GM23338 (cell line): ENCODE results near the gene CCL7. TPM values are rescaled to one million over a fixed set of nuclear protein-coding genes. Genes with fewer than 3 reads are reported as not detected.

Source experiments
- ATAC-seq: fragments of 200-7000 bp; cut with Tn5 transposase; 3 replicates; pipeline ENCODE4 v1.9.1; 2020
- DNase-seq: peaks from one replicate; pipeline ENCODE4 v3.0.0-alpha.2; 2015; ENCODE audit warnings: low spot score
- H2AFZ ChIP-seq: fragments of 200-600 bp; sonication (generic); 2 replicates; pipeline ENCODE4 v1.8.0; 2016; ENCODE audit warnings: antibody characterized with exemption, mild to moderate bottlenecking, moderate library complexity
- H3F3A ChIP-seq: fragments of 200-600 bp; sonication (generic); replicated peaks from 2 replicates; pipeline ENCODE4 v1.8.0; 2017; ENCODE audit warnings: antibody characterized with exemption, mixed run types, low read depth
- H3K27ac ChIP-seq: fragments of 200-600 bp; sonication (generic); 2 replicates; pipeline ENCODE4 v1.6.1; 2016; ENCODE audit warnings: low read depth
- H3K27me3 ChIP-seq: fragments of 200-600 bp; sonication (generic); 2 replicates; pipeline ENCODE4 v1.8.0; 2016; ENCODE audit warnings: mild to moderate bottlenecking, mixed run types, moderate library complexity; ENCODE audit not compliant: insufficient read depth
- H3K36me3 ChIP-seq: fragments of 200-600 bp; sonication (generic); 2 replicates; pipeline ENCODE4 v1.8.0; 2016; ENCODE audit warnings: mild to moderate bottlenecking; ENCODE audit not compliant: insufficient read depth
- H3K4me1 ChIP-seq: fragments of 200-600 bp; sonication (generic); 2 replicates; pipeline ENCODE4 v1.8.0; 2016; ENCODE audit warnings: mild to moderate bottlenecking, moderate library complexity; ENCODE audit not compliant: insufficient read depth
- H3K4me2 ChIP-seq: fragments of 200-600 bp; sonication (generic); 2 replicates; pipeline ENCODE4 v1.7.1; 2017; ENCODE audit warnings: mixed run types
- H3K4me3 ChIP-seq: fragments of 200-600 bp; sonication (generic); 2 replicates; pipeline ENCODE4 v1.6.1; 2016; ENCODE audit warnings: mixed run types
- H3K79me2 ChIP-seq: fragments of 200-600 bp; sonication (generic); replicated peaks from 2 replicates; pipeline ENCODE4 v1.8.0; 2017; ENCODE audit warnings: mild to moderate bottlenecking; ENCODE audit not compliant: insufficient read depth
- H3K9me2 ChIP-seq: fragments of 200-600 bp; sonication (generic); 2 replicates; pipeline ENCODE4 v1.8.0; 2017; ENCODE audit not compliant: insufficient read depth
- H4K20me1 ChIP-seq: fragments of 200-600 bp; sonication (generic); replicated peaks from 2 replicates; pipeline ENCODE4 v1.8.0; 2017; ENCODE audit warnings: mild to moderate bottlenecking; ENCODE audit not compliant: insufficient read depth
- H3K27ac Mint-ChIP-seq: 2 replicates; pipeline ENCODE4 v1.8.0; 2020; ENCODE audit warnings: inconsistent platforms, mild to moderate bottlenecking, moderate library complexity, mixed read lengths
- H3K27me3 Mint-ChIP-seq: 3 replicates; pipeline ENCODE4 v1.8.0; 2022; ENCODE audit warnings: low read depth, mild to moderate bottlenecking, moderate library complexity, mixed read lengths, inconsistent platforms; ENCODE audit not compliant: insufficient read depth, poor library complexity
- H3K36me3 Mint-ChIP-seq: 3 replicates; pipeline ENCODE4 v1.8.0; 2021; ENCODE audit warnings: low read depth, mild to moderate bottlenecking, inconsistent platforms, moderate library complexity, mixed read lengths
- H3K4me1 Mint-ChIP-seq: 3 replicates; pipeline ENCODE4 v1.8.0; 2020; ENCODE audit warnings: mild to moderate bottlenecking, inconsistent platforms, mixed read lengths
- H3K4me3 Mint-ChIP-seq: 3 replicates; pipeline ENCODE4 v1.8.0; 2021; ENCODE audit warnings: moderate library complexity, mild to moderate bottlenecking, inconsistent platforms, mixed read lengths
- H3K9me3 Mint-ChIP-seq: 3 replicates; pipeline ENCODE4 v1.8.0; 2020; ENCODE audit warnings: moderate library complexity, mild to moderate bottlenecking, inconsistent platforms, mixed read lengths
- CREB1 ChIP-seq: fragments of 250-450 bp; sonication (Bioruptor Pico); IDR thresholded peaks from 2 replicates; pipeline ENCODE4 v1.5.0; 2020; ENCODE audit warnings: low read depth, mild to moderate bottlenecking, moderate library complexity
- EZH2 ChIP-seq: fragments of 200-600 bp; sonication (generic); IDR thresholded peaks from one replicate; pipeline ENCODE4 v1.8.0; 2017; ENCODE audit warnings: antibody characterized with exemption, mild to moderate bottlenecking, low read depth; ENCODE audit not compliant: unreplicated experiment
- EZH2phosphoT487 ChIP-seq: fragments of 200-600 bp; sonication (generic); IDR thresholded peaks from one replicate; pipeline ENCODE4 v1.8.1; 2018; ENCODE audit warnings: antibody characterized with exemption; ENCODE audit not compliant: unreplicated experiment
- JUNB ChIP-seq: IDR thresholded peaks from one replicate; pipeline ENCODE4 v1.6.1; 2016; ENCODE audit warnings: antibody characterized with exemption; ENCODE audit not compliant: unreplicated experiment
- NANOG ChIP-seq: IDR thresholded peaks from 2 replicates; pipeline ENCODE4 v1.6.1; 2016; ENCODE audit warnings: antibody characterized with exemption, borderline replicate concordance
- POLR2AphosphoS5 ChIP-seq: IDR thresholded peaks from 2 replicates; pipeline ENCODE4 v1.6.1; 2016; ENCODE audit warnings: antibody characterized with exemption, low read depth
- STAT1 ChIP-seq: IDR thresholded peaks from one replicate; pipeline ENCODE4 v1.6.1; 2016; ENCODE audit warnings: antibody characterized with exemption; ENCODE audit not compliant: unreplicated experiment
- ZNF114 ChIP-seq: fragments of 250-450 bp; sonication (Bioruptor Pico); IDR thresholded peaks from 2 replicates; pipeline ENCODE4 v1.5.0; 2020; ENCODE audit warnings: mild to moderate bottlenecking, moderate library complexity
- ZNF331 ChIP-seq: fragments of 250-450 bp; sonication (Bioruptor Pico); IDR thresholded peaks from 2 replicates; pipeline ENCODE4 v1.5.0; 2020; ENCODE audit warnings: low read depth, mild to moderate bottlenecking, moderate library complexity
- polyA plus RNA-seq: library from polyadenylated mRNA; unstranded; fragments of >200 nt; fragmentation: Nextera tagmentation; extraction: Ambion mirVana; gene quantifications from 2 replicates; pipeline ENCODE4 v1.2.1, GENCODE V29; 2016
- total RNA-seq: library from RNA; depleted of rRNA; stranded (reverse); fragments of >200 nt; shearing (Covaris generic); gene quantifications from 2 replicates; pipeline ENCODE4 v1.2.3, GENCODE V29; 2014
- TF ChIP-seq, protein P1 (sequence below): IDR thresholded peaks from 2 replicates; pipeline ENCODE4 v1.6.1; 2016; ENCODE audit warnings: antibody characterized with exemption
- TF ChIP-seq, protein P2 (sequence below): fragments of 250-450 bp; sonication (Bioruptor Pico); IDR thresholded peaks from 2 replicates; pipeline ENCODE4 v1.5.0; 2020; ENCODE audit warnings: mild to moderate bottlenecking, moderate library complexity
- TF ChIP-seq, protein P3 (sequence below), 2 experiments: fragments of 200-600 bp in 1 of 2; sonication (generic) in 1 of 2; conservative IDR thresholded peaks; 2 replicates each; pipeline versions ENCODE4 v1.5.1 to v1.6.1; 2016 to 2017; ENCODE audit warnings: antibody characterized with exemption in 2 of 2, low read depth in 2 of 2, mild to moderate bottlenecking in 2 of 2, moderate library complexity in 1 of 2
- TF ChIP-seq, protein P4 (sequence below): IDR thresholded peaks from one replicate; pipeline ENCODE4 v1.6.1; 2018; ENCODE audit warnings: antibody characterized with exemption; ENCODE audit not compliant: unreplicated experiment

Gene CCL7
- total and polyA plus RNA-seq, 2 experiments from 2014 or later = not detected

DNA sequence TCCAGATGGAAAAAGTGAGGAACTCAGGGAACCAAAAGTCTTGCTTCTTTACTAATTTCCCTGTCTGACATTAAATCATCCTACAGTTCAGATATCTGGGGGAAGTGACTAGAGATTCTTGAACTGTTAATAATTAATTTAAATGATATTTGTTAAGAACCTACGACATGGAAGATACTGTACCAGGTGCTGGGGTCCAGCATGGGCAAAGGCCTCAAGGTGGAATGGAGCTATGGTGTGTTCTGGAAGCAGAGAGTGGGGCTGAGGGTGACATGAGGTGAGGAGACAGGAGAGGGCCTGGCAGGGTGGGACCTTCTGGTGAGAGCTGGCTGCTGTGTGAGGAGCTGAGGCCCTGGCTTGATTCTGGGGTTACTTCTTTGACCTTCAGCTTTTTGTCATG, 21.0 kb upstream of the CCL7 start:
- Mint-ChIP-seq H3K4me1 (peaks cover 24% of the 10 kb centered on the region), H3K27ac (no peak overlapping the region), H3K27me3 (peaks cover 5% of the 10 kb centered on the region), H3K36me3 (no peaks in the 10 kb centered on the region), H3K4me3 (no peak overlapping the region), H3K9me3 (no peaks in the 10 kb centered on the region)
- Histone ChIP-seq H3K9me2 (peaks cover 17% of the 10 kb centered on the region), H3K27ac (no peak overlapping the region), H3K4me1 (peaks cover 18% of the 10 kb centered on the region), H3K4me3 (no peak overlapping the region), H3F3A (no peaks in the 10 kb centered on the region), H4K20me1 (no peaks in the 10 kb centered on the region), H3K27me3 (peaks cover 9% of the 10 kb centered on the region; the same call in 1 of the 2 replicates), H3K36me3 (no peaks in the 10 kb centered on the region), H3K4me2 (no peak overlapping the region), H3K79me2 (no peaks in the 10 kb centered on the region), H2AFZ (no peak overlapping the region)
- ATAC-seq = no peak
- DNase-seq = no peak
- TF ChIP-seq POLR2AphosphoS5 (no peak), CREB1 (CRISPR knock-in tag) (no peak), JUNB (no peak), EZH2phosphoT487 (no peak), NANOG (no peak), ZNF114 (CRISPR knock-in tag) (no peak), ZNF331 (no peak), EZH2 (no peak), STAT1 (no peak)
- TF ChIP-seq, protein P1, sequence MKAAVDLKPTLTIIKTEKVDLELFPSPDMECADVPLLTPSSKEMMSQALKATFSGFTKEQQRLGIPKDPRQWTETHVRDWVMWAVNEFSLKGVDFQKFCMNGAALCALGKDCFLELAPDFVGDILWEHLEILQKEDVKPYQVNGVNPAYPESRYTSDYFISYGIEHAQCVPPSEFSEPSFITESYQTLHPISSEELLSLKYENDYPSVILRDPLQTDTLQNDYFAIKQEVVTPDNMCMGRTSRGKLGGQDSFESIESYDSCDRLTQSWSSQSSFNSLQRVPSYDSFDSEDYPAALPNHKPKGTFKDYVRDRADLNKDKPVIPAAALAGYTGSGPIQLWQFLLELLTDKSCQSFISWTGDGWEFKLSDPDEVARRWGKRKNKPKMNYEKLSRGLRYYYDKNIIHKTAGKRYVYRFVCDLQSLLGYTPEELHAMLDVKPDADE = no peak
- TF ChIP-seq, protein P2, sequence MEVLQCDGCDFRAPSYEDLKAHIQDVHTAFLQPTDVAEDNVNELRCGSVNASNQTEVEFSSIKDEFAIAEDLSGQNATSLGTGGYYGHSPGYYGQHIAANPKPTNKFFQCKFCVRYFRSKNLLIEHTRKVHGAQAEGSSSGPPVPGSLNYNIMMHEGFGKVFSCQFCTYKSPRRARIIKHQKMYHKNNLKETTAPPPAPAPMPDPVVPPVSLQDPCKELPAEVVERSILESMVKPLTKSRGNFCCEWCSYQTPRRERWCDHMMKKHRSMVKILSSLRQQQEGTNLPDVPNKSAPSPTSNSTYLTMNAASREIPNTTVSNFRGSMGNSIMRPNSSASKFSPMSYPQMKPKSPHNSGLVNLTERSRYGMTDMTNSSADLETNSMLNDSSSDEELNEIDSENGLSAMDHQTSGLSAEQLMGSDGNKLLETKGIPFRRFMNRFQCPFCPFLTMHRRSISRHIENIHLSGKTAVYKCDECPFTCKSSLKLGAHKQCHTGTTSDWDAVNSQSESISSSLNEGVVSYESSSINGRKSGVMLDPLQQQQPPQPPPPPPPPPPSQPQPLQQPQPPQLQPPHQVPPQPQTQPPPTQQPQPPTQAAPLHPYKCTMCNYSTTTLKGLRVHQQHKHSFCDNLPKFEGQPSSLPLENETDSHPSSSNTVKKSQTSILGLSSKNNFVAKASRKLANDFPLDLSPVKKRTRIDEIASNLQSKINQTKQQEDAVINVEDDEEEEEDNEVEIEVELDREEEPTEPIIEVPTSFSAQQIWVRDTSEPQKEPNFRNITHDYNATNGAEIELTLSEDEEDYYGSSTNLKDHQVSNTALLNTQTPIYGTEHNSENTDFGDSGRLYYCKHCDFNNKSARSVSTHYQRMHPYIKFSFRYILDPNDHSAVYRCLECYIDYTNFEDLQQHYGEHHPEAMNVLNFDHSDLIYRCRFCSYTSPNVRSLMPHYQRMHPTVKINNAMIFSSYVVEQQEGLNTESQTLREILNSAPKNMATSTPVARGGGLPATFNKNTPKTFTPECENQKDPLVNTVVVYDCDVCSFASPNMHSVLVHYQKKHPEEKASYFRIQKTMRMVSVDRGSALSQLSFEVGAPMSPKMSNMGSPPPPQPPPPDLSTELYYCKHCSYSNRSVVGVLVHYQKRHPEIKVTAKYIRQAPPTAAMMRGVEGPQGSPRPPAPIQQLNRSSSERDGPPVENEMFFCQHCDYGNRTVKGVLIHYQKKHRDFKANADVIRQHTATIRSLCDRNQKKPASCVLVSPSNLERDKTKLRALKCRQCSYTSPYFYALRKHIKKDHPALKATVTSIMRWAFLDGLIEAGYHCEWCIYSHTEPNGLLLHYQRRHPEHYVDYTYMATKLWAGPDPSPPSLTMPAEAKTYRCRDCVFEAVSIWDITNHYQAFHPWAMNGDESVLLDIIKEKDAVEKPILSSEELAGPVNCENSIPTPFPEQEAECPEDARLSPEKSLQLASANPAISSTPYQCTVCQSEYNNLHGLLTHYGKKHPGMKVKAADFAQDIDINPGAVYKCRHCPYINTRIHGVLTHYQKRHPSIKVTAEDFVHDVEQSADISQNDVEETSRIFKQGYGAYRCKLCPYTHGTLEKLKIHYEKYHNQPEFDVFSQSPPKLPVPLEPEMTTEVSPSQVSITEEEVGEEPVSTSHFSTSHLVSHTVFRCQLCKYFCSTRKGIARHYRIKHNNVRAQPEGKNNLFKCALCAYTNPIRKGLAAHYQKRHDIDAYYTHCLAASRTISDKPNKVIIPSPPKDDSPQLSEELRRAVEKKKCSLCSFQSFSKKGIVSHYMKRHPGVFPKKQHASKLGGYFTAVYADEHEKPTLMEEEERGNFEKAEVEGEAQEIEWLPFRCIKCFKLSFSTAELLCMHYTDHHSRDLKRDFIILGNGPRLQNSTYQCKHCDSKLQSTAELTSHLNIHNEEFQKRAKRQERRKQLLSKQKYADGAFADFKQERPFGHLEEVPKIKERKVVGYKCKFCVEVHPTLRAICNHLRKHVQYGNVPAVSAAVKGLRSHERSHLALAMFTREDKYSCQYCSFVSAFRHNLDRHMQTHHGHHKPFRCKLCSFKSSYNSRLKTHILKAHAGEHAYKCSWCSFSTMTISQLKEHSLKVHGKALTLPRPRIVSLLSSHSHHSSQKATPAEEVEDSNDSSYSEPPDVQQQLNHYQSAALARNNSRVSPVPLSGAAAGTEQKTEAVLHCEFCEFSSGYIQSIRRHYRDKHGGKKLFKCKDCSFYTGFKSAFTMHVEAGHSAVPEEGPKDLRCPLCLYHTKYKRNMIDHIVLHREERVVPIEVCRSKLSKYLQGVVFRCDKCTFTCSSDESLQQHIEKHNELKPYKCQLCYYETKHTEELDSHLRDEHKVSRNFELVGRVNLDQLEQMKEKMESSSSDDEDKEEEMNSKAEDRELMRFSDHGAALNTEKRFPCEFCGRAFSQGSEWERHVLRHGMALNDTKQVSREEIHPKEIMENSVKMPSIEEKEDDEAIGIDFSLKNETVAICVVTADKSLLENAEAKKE (CRISPR knock-in tag) = no peak
- TF ChIP-seq, protein P3, sequence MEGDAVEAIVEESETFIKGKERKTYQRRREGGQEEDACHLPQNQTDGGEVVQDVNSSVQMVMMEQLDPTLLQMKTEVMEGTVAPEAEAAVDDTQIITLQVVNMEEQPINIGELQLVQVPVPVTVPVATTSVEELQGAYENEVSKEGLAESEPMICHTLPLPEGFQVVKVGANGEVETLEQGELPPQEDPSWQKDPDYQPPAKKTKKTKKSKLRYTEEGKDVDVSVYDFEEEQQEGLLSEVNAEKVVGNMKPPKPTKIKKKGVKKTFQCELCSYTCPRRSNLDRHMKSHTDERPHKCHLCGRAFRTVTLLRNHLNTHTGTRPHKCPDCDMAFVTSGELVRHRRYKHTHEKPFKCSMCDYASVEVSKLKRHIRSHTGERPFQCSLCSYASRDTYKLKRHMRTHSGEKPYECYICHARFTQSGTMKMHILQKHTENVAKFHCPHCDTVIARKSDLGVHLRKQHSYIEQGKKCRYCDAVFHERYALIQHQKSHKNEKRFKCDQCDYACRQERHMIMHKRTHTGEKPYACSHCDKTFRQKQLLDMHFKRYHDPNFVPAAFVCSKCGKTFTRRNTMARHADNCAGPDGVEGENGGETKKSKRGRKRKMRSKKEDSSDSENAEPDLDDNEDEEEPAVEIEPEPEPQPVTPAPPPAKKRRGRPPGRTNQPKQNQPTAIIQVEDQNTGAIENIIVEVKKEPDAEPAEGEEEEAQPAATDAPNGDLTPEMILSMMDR (conservative IDR thresholded peaks at IDR 0.05; ENCODE audit: low read depth in 2 of 2) = no peak
- TF ChIP-seq, protein P4, sequence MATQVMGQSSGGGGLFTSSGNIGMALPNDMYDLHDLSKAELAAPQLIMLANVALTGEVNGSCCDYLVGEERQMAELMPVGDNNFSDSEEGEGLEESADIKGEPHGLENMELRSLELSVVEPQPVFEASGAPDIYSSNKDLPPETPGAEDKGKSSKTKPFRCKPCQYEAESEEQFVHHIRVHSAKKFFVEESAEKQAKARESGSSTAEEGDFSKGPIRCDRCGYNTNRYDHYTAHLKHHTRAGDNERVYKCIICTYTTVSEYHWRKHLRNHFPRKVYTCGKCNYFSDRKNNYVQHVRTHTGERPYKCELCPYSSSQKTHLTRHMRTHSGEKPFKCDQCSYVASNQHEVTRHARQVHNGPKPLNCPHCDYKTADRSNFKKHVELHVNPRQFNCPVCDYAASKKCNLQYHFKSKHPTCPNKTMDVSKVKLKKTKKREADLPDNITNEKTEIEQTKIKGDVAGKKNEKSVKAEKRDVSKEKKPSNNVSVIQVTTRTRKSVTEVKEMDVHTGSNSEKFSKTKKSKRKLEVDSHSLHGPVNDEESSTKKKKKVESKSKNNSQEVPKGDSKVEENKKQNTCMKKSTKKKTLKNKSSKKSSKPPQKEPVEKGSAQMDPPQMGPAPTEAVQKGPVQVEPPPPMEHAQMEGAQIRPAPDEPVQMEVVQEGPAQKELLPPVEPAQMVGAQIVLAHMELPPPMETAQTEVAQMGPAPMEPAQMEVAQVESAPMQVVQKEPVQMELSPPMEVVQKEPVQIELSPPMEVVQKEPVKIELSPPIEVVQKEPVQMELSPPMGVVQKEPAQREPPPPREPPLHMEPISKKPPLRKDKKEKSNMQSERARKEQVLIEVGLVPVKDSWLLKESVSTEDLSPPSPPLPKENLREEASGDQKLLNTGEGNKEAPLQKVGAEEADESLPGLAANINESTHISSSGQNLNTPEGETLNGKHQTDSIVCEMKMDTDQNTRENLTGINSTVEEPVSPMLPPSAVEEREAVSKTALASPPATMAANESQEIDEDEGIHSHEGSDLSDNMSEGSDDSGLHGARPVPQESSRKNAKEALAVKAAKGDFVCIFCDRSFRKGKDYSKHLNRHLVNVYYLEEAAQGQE = no peak
